Kasumi-1 (cell line): ENCODE measurements around the gene CEP290.
A peak's percentile ranks its signal among the peaks of the same experiment; 100 is the strongest.

Experiments used
- DNase-seq, 2 experiments: peaks; one replicate each; lab custom pipeline; 2025; lab: John Stamatoyannopoulos, UW

CEP290 gene, protein sequence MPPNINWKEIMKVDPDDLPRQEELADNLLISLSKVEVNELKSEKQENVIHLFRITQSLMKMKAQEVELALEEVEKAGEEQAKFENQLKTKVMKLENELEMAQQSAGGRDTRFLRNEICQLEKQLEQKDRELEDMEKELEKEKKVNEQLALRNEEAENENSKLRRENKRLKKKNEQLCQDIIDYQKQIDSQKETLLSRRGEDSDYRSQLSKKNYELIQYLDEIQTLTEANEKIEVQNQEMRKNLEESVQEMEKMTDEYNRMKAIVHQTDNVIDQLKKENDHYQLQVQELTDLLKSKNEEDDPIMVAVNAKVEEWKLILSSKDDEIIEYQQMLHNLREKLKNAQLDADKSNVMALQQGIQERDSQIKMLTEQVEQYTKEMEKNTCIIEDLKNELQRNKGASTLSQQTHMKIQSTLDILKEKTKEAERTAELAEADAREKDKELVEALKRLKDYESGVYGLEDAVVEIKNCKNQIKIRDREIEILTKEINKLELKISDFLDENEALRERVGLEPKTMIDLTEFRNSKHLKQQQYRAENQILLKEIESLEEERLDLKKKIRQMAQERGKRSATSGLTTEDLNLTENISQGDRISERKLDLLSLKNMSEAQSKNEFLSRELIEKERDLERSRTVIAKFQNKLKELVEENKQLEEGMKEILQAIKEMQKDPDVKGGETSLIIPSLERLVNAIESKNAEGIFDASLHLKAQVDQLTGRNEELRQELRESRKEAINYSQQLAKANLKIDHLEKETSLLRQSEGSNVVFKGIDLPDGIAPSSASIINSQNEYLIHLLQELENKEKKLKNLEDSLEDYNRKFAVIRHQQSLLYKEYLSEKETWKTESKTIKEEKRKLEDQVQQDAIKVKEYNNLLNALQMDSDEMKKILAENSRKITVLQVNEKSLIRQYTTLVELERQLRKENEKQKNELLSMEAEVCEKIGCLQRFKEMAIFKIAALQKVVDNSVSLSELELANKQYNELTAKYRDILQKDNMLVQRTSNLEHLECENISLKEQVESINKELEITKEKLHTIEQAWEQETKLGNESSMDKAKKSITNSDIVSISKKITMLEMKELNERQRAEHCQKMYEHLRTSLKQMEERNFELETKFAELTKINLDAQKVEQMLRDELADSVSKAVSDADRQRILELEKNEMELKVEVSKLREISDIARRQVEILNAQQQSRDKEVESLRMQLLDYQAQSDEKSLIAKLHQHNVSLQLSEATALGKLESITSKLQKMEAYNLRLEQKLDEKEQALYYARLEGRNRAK (N-terminal part only)

DNA sequence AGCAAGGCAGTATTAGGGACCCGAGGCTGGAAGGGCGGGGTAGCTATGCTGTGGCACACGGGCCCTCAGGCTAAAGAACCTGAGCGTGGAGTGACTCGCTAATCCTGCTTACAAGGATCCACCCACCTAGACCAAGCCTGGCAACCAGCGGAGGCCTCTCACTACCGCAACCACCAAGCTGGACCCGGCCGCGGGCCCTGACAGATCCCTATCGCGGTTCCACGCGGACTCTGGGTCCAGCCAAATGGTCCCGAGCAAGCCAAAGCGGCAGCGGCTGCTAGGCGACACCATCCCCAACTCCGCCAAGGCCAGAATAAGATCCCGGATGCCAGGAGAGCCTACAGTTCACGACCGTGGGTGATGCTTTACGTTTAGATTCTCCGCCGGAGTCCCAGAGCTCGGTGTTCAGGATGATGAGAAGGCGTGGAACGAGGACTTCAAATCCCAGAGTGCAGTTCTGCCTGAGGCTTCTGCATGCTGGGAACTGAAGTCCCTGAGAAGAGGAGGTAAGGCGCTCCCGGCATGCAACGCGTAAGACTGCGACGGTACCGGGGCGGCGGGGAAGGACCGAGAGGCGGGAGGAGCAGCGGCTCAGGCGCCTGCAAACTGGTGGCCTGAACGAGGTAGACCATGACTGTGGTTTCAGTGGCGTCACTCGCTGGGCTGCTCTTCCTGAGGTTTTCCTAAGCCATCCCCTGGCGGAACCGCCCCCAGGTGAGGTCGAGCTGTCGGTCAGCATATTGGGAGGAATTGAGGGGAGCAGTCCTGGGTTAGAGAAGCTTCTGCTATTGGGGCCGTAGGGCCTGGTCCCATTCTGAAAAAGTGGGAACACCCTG lies at the start of gene CEP290, which contains the start of gene TMTC3:
TSS of gene CEP290 (minus strand) at position 315 of the 836 bp plus-strand sequence. CDS start 781 bp downstream, outside the sequence.
TSS of gene TMTC3 (plus strand) at position 534 of the 836 bp plus-strand sequence. CDS start 6,009 bp downstream, outside the sequence.
- peak; percentile 100 for DNase-seq

GRCh38 chr12:88188180-88188579 lies 46.3 kb upstream of the CEP290 start:
- DNase-seq = no peak

GRCh38 chr12:88187571-88187970 lies 45.7 kb upstream of the CEP290 start:
- DNase-seq = no peak

DNA sequence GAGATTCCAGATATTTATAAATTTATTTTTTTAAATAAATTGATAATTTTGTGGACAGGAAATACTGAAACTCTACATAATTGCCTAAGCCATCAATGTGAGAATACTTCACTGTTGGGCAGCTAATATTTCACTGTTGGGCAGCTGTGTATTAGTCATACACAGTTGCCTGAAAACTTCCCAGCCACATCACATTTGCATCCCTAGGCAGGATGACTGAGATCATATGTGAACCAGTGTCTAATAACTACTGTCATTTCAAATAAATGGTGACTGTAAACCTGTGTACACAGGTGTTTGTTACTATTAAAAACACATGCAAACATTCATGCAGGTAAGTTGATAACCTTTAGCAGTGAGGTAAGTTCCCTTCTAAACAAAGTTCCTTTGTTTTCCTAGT lies 44.1 kb upstream of the CEP290 start:
- DNase-seq = no peak

- DNase-seq = no peak
These were observed 43.4 kb upstream of the CEP290 start for GRCh38 chr12:88185279-88185678.

DNA sequence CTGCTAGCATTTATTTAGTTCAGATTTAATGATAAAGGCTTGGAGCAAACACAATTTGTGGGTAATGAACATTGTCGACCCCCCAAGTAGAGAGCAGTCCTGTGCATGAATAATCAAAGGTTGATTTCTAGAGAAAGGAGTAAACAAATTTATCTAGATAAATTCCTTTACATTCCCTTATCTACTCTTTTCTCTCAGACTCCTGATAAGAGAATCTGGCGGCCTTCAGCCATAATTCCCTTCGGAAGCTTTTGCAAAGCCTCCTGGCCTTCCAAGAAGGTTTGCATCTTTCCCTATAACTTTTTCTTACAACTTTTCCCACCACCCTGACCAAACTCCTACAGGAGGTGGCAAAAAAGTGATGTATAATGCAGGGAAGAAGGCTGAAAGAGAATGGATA lies 42.3 kb upstream of the CEP290 start:
- no peak for DNase-seq

- DNase-seq = no peak
These were observed 40.5 kb upstream of the CEP290 start for GRCh38 chr12:88182416-88182815.

DNA sequence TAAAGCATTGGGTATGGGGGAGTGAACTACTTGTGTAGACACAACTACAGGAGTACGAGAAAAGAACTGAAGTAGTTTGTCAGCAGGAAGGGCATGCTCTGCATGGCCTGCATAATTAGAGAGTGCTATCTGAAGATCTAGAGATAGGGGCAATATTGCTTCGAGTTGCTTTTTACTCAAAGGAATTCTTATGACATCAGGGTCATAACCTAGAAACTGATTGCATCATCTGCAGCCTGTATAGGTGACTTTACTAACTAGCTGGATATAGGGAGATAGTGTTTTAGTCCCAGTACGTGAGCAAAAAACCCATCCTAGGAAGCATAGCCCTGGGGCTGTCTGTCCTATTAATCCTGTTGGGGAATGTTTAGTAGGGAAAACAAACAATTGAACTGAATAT lies 40.0 kb upstream of the CEP290 start:
- DNase-seq = no peak

- DNase-seq = no peak
These were observed 37.6 kb upstream of the CEP290 start for GRCh38 chr12:88179436-88180014.

DNA sequence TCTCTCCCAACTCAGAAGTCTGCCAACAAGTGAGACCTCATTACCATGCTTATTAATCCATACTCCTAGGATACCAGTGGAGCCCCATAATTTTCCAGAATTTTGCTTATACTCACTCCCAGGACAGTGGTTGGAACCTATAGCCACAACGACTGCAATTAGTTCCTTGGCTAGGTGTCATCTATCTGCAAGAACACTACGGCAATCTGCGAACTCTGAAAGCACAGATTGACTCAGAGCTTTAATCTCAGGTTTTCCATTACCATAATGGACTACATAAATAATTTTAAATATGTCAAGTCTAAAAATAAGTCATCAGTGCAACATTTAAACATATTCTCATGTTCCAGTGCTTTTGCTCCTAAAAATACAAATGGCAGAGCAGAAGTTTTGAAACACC lies 33.7 kb upstream of the CEP290 start:
- no peak for DNase-seq

- DNase-seq = no peak
These were observed 31.0 kb upstream of the CEP290 start for GRCh38 chr12:88172844-88173407.

GRCh38 chr12:88167384-88167783 lies 25.5 kb upstream of the CEP290 start:
- no peak for DNase-seq

GRCh38 chr12:88166179-88166578 lies 24.3 kb upstream of the CEP290 start:
- no peak for DNase-seq

GRCh38 chr12:88163371-88163770 lies 21.5 kb upstream of the CEP290 start:
- DNase-seq = no peak

DNA sequence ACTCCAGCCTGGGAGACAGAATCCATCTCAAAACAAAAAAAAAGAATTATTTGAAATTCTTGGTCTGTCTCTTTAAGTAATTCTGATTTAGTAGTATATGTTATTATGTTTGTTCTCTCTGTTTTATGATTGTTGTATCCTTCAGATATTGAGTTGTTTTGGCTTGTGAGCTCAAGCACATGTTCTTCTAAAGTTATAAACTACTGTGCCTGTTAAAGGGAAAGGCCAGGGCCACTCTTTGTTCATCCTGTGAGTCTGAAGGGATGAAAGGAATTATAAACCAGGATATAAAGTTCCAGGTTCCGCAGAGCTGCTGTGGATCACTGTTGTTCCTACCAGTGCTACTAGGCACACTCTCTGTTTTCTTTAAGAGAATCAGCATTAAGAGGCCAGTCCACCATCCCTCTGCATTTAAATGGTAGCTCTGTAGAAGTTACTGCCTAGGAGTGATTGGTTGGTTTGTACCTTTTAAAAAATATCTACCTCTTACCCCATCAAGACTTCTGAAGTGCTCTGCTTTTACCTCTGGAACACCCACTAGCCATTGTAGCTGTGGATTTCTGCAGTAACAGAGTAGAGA lies 14.3 kb upstream of the CEP290 start:
- no peak for DNase-seq

DNA sequence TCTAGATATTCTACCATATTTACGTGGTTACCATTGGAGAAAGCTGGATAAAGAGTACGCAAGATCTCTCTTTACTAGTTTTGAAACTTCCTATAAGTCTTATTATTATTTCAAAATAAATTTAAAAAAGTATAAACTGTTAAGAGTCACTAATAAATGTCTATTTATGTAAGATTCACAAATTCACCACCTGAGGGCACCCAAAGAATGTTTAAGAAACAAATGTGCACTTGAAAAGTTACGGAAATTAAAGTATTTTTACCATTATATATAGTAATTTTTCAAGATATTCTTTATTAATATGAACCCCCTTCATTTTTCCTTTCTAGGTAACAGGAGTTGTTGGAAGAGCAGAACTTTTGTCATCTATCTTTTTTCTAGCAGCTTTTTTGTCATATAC lies 12.1 kb upstream of the CEP290 start:
- DNase-seq = peak; percentile 6 to 50

DNA sequence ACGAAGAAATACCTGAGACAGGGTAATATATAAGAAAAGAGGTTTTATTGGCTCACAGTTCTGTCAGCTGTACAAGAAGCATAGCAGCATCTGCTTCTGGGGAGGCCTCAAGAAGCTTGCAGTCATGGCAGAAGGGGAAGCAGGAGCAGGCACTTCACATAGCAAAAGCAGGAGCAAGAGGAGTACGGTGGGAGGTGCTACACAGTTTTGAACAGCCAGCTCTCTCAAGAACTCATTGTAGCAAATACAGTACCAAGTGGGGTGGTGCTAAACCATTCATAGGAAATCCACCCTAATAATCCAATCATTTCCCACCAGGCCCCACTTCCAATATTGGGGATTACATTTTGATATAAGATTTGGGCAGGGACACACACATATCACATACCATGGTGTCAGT lies 8.2 kb upstream of the CEP290 start:
- no peak for DNase-seq

DNA sequence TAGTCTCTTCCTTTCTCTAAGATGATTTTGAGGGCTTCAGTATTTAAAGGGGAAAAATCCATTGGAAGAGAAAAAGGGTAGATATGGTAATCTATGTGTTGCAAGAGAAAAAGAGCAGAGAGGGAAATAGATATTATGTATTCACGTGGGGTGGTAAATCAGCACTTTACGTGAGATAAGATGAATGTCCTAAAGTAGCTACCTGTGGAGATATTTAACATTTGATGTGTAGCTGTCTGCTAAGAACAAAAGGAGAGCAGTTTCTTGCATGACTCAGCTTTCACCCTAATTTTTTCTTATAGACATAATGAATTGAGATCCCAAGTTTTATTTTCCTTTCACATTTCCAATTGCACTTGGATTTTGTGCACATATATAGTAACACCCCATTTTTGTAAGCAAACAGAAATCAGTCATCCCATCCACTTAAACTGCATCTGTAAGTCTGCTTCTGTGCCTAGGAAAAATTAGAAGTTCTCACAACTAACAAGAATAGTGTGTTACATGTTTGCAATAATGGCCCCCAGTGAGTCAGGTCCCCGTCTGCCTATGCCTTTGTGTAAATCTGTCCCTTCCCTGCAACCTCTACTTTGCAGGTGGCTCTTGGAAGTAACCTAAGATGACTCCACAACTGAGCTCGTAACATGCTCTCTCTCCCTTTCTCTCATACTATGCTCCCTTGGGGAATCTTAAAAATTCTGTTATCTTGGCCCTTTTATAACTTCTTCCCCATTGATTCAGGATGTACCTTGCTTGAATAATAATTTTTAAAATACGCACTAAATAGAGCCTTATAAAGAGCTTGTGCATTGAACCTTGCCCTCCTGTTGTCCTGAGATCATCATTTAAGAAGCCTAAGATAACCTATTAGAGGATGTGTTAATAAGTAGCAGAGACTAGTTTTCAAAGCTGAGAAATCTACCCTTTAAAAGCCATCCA lies 3.9 kb upstream of the CEP290 start:
- no peak for DNase-seq
